ENCODE data around the gene NEK2.
A peak's percentile ranks its signal among the peaks of the same experiment; 100 is the strongest.
"Not testable (repeated sequence)": the region's sequence is repeated elsewhere in the genome, so short reads cannot be mapped to it uniquely, and the experiment has no call there.

The NEK2 gene

DNA sequence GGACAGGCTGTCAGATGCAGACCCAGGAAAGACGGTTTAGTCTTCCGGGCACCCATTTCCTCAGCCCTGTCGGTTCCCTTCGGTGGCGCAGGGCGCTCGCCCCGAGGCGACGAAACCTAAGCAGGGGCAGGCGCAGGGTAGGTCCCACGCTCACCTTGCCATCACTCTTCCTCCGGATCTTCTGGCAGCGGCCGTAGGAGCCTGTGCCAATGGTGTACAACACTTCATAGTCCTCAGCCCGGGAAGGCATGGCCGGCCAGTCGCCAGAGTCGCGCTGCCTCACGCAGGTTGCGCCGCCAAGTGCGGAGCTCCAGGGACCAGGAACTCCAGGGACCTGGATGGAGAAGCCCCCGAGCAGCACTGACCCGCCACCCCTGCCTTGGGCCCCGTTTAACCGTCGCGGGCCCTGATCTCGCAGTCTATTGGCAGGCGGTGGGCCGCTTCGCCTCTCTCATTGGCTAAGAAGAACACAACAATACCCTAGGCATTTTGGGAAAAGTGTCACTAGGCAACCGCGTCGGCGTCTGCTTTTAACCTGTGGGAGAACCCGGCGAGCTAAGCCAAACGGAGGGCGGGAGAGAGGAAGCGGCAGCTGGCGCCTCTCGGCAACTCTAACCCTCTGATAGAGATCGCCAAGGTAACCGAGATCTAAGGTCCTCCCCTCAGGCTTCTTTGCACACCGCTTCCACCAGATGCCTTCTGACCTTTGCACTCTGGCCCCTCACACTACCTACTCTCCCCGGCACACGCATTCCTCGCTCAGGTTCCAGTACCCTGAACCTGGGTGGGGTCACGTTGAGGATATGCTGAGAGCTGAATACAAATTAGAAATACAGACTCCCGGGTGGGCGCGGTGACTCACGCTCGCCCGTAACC is at the start of gene NEK2:
Gene NEK2 (minus strand): TSS at position 392 of the 876 bp plus-strand sequence. CDS start 142 bp downstream, at position 250.
- DNase-seq, result peak; percentile 97

DNA sequence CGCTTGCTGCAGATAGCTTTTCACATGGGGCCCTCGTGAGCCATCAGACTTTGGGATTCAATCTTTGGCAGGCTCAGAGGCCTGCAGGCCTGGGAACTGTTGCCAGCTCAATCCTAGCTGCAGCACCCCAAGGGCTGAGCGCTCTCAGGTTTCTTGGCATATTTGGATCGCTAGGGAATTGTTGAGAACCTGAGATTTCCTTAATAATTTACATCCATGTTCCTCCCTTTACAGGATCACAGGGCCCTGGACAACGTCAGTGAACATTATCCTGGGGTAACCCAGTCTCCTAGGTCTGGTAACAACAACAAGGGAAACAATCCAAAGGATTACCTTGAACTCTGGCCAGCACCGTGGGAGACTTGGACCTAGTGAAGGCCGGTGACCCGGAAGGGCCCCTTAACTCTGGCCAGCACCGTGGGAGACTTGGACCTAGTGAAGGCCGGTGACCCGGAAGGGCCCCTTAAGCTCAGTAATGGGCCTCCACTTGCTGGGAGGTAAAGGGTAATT is 49.3 kb upstream of the NEK2 start:
- DNase-seq, result no peak

GRCh38 chr1:211723273-211723672 is 47.9 kb upstream of the NEK2 start:
- no peak for DNase-seq

DNA sequence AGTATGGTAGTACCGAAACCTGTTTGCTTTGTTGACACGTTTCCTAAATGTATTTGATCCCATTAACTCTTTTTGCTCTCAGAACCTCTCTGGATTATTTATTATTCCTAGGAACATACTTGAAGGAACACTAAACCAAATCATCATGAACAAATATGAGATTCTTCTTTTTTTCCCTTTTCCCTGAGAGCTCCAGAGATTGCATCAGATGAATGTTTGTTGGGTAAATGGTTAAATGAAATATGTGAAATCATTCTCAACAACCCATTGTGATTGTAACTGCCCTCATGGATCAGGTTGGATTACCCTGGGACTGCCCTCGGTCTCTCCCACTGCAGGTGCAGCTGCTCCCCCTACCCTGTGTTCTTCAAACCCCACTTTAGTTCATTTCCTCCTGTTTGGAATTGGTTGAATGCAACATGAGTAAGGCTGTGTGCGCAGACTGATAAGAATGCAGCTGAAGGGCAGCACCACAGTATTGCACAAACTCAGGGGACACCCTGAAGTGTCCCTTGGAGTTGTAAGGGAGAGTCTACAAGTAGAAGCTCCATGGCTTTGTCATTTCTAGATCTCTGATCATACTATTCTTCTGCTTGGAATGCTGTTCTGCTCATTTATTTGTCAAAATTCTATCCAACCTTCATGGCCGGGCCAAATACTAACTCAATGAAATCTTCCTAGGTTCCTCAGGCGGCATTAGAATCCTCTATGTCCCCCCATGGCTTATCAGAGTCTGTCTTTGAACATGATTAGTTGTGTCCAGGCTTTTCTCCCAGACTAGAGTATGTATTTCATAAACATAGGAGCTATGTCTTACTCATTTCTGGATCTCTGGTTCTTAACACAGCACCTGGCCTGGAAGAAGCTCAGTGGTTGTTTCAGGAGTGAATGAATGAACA is 47.1 kb upstream of the NEK2 start:
- DNase-seq, result peak; percentile 69

GRCh38 chr1:211716555-211716954 is 41.1 kb upstream of the NEK2 start:
- DNase-seq, result not testable (repeated sequence)

GRCh38 chr1:211715971-211716370 is 40.5 kb upstream of the NEK2 start:
- DNase-seq, result no peak

GRCh38 chr1:211714154-211714553 is 38.7 kb upstream of the NEK2 start:
- no peak for DNase-seq

GRCh38 chr1:211713231-211713630 is 37.8 kb upstream of the NEK2 start:
- DNase-seq, result no peak

- no peak for DNase-seq
These were observed 35.9 kb upstream of the NEK2 start for GRCh38 chr1:211711315-211711705.

DNA sequence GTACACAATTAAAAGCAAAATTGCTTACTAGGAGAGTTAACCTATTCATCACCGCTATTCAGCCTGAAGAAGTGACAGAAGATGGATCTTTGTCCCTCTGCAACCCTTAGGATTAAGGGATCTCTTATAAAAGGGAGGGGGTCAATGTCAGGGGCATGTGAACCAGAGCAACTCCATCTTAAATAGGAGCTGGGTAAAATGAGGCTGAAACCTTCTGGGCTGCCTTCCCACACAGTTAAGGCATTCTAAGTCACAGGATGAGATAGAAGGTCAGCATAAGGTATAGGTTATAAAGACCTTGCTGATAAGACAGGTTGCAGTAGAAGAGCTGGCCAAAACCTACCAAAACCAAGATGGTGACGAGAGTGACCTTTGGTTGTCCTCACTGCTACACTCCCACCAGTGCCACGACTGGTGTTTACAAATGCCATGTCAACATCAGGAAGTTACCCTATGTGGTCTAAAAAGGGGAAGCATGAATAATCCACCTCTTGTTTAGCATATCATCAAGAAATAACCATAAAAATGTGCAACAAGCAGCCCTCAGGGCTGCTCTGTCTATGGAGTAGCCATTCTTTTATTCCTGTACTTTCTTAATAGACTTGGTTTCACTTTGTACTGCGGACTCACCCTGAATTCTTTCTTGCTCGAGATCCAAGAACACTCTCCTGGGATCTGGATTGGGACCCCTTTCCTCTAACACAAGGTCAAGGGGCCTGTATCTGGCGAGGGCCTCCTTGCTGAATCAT is 35.3 kb upstream of the NEK2 start:
- DNase-seq, result no peak

GRCh38 chr1:211708926-211709325 is 33.5 kb upstream of the NEK2 start:
- no peak for DNase-seq

DNA sequence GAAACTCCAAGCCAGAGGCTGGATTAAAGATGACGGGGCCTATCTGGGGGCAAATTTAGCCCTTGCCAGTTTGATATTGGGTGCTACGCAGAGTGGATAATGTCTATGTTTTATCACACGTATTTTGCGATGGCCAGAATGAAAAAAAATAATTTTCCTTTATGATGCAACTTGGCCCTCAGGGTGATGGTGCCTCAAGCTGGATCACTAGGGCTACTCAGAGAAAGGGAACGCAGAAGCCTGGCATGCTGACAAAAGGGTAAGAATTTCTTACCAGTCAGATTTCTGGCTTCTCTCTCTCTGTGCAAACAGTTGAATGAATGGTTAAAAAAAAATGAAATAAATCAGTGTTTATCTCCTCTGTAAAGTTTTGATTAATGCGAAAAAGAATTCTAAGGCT is 32.6 kb upstream of the NEK2 start:
- DNase-seq, result no peak

- no peak for DNase-seq
These were observed 30.2 kb upstream of the NEK2 start for GRCh38 chr1:211705467-211706091.

DNA sequence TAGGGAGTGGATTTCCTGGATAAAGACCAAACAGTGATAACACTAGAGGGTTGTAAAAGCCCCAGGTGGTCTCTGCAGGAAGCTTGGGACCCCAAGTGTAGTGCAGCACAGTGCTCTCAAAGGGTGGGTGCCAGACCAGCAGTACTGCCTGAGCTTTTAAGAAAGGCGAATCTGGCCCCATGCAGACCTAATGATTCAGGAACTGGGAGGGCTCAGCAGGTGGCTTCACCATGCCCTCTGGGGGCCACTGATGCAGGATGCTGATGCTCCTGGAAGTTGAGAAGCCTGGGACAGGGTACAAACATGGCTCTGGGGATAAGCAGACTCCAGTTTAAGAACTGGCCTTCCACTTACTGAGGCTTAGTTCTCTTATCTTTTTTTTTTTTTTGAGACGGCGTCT is 29.1 kb upstream of the NEK2 start:
- DNase-seq, result no peak

GRCh38 chr1:211703812-211704537 is 28.6 kb upstream of the NEK2 start:
- peak; percentile 85 for DNase-seq

DNA sequence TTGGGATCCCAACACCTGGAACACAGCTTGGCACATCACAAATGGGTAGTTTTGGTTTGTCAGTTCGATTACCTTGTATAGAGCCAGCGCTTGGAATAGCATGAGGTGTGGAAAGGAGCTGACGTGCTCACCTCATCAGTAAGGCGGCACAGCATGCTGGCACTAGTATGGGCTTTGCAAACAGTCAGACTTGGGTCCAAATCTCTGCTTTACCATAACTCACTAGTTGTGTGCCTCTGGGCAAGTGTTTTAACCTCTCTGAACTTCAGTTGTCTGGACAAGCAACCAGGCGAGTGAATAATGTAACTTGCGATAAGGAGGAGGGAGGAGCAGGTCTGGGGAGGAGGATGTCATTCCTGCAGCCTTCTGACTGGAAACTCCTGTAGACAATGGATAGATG is 26.3 kb upstream of the NEK2 start:
- DNase-seq, result no peak

GRCh38 chr1:211699059-211699458 is 23.6 kb upstream of the NEK2 start:
- no peak for DNase-seq

- DNase-seq, result peak; percentile 86
These were observed 23.0 kb upstream of the NEK2 start for GRCh38 chr1:211698161-211699026.

- peak; percentile 52 for DNase-seq
These were observed 21.9 kb upstream of the NEK2 start for GRCh38 chr1:211697356-211697755.

DNA sequence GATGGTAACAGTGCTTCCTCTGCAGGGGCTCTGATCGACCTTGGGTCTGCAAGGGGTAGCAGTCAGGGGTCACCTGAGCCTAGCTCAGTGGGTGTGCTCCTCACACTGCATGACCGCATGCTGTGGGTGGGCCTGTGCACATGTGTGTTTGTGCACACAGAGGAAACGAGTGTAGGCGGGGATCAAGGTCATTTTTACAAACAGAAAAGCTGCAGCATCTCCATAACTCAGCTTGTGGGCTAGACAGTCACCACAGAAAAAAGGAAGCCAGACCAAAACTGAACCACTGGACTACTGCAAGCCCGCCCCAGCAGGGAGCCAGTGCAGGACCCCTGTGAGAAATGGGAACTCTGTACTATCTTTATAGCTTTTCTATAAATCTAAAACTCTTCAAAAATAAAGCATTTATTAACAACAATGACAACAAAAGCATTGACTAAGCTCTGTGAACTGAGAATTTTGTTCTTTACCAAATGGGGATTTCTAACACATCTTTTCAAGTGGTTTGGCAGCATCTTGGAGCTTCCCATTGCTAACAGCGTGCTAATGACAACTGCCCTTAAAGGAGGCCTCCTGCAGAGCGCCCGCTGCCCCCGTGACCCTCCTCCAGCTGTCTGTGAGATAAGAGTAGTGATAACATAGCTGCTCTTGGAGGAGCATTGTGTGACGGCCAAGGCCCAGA is 19.9 kb upstream of the NEK2 start:
- DNase-seq, result no peak
